Non-pigmented ciliary epithelial cell (primary cell): ENCODE measurements around the gene MT1G.
"Not testable (repeated sequence)": the region's sequence is repeated elsewhere in the genome, so short reads cannot be mapped to it uniquely, and the experiment has no call there.

Experiments
- DNase-seq: peaks from one replicate; pipeline ENCODE4 v3.0.0-alpha.2; 2010; ENCODE audit warnings: low read depth

The MT1G gene

DNA sequence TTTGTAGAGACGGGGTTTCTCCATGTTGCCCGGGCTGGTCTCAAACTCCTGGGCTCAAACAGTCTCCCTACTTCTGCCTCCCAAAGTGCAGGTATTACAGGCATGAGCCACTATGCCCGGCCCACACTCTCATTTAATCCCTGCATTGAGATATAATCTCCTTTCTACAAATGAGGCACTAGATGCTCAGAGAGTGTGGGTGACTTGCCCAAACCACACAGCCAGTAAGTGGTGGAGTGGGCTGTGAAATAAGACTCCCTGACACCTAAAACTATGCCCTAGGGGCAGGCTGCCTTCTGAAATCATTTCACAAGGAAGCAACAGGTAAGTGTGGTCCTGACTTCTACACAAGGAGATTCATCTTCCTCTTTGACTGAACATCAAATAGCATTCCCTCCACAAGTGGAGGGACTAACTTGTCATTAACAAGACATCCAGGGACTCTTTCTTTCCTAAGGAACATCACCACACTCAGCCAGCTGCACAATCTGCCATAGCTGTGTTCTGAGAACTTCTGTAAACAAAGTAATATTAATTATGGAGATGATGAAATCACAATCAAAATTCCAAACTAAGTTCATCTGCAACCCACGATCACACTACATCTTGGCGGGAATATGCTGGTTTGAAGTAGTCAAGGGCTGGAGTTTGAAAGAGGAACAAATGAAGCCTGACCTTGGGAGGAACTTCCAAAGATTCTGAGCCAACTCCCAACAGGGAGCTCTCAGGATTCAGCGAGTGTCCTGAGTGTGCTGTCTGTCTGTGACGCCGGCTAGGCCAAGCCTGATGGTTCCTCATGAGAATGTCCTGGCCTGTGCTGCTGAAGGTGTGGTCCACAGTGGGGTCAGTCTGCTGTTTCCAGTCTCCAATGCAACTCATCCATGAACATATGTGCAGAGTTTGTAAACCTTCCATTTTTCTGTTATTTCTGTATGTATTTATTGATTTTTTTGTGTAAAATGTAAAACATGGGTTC is 2.3 kb downstream of the MT1G start:
- DNase-seq, result not testable (repeated sequence)

DNA sequence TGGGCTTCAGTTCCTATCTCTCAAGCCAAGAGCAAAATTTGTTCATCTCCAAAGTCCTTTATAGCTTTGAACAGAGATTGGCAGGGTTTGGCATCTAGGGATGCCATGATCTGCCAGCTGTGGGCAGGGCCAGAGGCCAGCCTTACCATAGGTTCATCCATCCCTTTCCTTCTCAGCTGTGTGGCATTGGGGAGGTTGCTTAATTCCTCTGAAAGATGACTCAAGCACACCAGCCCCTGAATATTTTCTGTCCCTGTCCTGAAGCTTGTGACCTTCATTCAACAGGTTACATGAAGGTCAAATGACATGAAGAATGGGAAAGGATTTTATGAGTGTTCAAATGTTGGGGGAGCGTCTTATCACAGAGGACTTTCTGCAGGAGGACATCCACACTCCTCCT is 3.4 kb downstream of the MT1G start:
- no peak for DNase-seq

DNA sequence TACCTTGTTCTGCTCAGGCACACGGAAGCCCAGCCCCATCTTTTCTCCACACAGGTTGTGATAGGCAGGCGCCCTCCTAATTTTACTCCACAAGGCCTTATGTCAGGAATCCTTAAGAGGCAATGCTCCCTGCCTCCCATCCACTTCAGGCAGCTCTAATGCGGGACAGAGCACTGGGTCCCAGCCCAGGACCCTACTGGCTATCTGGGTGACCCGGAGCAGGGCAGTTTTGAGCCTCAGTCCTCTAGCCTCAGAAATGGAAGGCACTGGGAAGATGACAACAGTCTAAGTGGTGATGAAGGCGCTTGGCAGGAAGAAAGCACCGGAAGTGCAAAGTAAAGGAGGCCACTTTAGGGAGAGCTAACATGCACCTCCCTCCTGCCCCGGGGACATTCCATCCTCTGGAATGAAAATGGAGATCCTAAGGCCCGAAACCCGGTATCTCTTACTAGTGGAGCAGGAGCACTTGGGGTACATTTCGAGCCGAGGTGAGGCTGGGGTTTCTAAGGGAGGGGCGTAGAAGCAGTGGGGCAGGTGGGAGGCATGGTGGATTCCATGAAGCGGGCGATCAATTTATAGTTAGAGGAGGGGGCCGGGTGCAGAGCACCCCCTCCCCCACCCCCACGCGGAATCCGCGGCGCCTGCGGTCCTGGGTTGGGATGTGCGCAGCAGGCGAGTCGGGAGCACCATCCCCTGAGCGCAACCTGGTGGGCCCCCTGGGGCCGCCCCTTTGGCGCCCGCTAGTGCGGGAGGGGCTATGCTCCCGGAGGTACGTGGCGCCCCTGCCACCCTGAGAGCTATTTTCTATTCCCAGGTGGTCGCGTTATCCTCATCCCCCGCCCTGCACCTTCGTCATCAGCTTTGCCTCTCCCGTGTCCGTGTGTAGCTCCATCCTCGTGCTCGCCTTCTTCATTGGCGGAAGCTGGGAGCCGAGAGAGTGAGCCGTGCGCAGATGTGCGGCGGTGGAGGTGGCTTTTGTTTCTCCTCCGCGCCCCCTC is 5.2 kb downstream of the MT1G start:
- no peak for DNase-seq

DNA sequence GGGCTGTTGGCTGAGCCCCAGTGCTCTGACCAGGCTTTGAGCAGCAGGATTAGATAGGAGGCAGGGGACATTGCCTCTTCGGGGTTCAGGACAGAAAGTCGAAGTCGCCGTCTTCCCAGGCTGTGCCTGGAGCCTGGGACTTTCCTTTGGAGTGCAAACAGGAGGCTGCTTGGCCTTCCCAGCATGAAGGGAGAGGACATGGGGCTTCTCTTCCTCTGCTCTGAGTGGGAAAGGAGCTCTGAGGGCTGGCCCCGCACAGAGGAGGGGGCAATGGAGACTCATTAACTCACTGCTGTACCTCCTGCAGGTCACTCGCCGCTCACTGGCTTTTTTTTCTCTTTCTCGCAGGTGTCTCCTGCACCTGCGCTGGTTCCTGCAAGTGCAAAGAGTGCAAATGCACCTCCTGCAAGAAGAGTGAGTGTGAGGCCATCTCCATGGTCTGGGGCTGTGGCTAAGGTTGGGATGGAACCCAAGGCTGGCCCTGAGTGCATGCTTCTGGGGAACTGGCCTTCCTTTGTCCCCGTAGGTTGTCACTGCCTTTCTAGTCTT is 9.5 kb downstream of the MT1G start:
- no peak for DNase-seq

DNA sequence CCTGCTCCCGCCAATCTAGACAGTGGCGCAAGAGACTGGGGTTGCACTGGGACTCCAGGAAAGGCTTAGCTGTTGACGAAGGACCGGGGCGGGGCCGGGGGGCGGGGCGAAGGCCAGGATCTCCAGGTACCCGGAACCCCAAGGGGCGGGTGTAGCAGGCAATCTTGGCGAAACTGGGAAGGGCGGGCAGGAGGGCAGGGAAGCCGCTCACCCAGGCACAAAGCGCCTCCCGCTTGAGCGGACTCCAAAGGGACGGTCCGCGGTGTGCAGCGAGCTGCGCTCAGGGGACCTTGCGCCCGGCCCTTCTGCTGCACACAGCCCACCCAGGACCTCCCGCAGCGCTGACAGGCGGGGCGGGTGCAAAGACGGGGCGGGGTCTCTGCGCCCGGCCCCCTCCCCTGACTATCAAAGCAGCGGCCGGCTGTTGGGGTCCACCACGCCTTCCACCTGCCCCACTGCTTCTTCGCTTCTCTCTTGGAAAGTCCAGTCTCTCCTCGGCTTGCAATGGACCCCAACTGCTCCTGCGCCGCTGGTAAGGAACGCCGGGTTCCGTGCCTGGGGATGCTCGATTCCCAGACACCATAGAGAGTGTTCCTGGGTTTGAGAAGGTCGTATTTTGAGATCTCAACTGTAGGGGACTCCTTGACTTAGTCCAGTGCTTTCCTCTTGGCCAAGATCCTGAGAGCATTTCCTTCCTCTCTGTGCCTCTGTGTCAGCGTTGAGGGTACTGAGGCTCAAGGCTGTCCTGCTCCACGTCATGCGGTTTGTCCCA is 10.1 kb downstream of the MT1G start, which contains the start of gene MT1F:
MT1F (plus strand) TSS at position 405 of the 772 bp plus-strand sequence; CDS start at position 505, 100 bp downstream.
- DNase-seq, result no peak

DNA sequence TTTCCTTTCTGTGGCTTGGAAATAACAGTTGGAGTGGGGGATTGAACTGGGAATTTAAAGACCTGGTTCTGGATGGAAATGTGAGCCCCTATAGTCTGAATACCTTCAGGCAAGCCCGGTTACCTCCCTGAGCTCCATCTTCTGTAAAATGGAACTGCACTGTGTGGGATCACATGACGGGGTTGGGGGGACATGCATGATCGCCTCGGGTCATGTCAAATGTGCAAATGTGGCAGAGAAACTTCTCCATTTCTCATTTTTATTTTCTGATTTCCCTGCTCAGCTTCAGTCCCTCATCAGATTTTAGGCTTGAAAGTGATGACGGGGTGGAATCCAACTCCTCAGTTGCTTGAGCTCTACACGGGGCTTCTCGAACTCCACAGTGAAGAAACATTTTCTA is 14.6 kb downstream of the MT1G start:
- no peak for DNase-seq

DNA sequence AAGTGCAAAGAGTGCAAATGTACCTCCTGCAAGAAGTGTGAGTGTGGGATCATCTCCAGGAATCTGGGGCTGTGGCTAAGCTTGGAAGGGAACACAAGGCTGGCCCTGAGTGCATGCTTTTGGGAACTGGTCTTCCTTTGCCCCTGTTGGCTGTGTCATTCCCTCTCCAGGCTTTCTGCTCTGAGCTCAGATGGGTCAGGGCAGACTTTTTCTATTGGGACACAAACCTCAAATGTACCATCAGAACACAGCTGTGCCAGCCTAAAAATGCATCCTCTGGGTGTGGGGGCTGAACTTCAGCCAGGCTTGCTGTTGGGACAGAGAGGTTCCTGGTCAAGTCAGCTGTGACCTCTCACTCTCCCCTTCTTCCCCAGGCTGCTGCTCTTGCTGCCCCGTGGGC is 15.3 kb downstream of the MT1G start:
- no peak for DNase-seq

DNA sequence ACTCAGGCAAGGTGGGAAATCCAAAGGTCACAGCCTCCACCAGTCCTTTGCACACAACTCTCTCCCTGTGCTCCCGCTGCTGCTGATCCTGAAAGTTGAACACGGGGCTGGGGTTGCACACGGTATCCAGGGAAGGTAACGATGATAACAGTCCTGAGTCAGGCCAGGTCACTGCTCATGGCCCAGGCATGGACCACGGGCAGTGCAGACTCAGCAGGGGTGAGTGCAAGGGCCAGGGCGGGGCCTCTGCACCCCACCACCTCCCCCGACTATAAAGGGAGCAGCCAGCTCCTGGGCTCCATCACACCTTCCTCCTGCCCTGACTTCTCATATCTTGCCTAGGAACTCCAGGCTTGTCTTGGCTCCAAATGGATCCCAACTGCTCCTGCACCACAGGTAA is 16.3 kb downstream of the MT1G start, which contains the start of gene MT1B:
MT1B (plus strand) TSS at position 301 of the 400 bp plus-strand sequence; CDS start at position 369, 68 bp downstream.
- no peak for DNase-seq

DNA sequence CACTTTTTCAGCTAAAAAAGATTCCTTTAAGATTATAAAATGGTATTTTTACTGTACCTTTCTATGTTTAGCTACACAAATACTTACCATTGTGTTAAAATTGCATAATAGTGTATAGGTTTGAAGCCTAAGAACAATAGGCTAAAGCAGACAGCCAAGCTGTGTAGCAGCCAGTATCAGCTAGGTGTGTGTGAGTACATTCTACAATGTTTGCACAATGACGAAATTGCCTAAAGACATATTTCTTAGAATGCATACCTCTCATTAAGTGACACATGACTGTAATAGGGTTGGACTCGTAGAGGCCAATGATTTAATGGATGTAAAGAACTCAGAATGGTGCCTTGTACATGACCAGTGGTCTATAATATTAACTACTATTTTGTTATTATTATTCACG is 18.0 kb downstream of the MT1G start:
- no peak for DNase-seq

DNA sequence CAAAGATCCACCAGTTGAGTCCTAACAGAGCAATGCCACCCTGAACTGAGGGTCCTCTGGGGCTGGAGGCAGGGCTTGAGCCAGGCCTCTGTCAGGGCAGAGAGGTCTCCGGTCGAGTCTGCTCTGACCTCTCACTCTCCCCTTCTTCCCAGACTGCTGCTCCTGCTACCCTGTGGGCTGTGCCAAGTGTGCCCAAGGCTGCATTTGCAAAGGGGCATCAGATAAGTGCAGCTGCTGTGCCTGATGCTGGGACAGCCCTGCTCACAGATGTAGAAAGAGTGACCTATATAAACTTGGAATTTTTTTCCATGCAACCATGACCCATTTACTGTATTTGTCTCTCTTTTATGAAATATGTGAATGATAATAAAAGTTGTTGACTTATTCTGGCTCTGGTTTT is 18.6 kb downstream of the MT1G start:
- DNase-seq, result no peak

DNA sequence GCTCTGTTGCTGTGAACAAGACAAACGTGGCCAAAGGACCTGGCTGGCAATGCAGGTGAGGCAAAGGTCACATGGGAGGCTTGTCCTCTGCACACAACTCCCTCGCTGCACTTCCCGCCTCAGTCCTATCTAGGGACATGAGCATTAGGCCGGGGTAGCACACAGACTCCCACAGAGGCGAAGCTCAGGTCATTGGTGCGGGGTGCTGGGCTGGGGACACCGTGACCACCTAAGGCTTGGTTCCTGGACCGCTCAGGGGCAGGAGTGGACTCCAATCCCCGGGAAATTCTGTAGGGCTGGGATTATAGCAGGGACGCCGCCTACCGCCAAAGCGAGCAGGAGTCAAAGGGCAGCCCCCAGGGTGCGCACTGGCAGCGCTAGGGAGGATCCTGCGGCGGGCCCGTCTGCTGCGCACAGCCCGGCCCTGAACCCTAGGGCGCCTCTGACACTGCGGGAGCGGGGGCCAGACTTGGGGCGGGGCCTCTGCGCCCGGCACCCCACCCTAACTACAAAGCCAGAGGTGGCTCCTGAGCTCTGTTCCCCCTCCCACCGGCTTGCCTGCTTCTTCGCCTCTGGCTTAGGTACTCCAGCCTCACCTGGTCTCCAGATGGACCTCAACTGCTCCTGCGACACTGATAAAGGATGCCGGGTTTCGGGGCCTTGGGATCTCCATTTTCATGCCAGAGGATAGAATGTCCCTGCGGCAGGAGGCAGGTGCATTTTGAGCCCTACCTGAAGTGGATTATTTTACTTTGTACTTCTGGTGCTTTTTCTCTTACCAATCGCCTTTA is 20.0 kb downstream of the MT1G start:
- no peak for DNase-seq

DNA sequence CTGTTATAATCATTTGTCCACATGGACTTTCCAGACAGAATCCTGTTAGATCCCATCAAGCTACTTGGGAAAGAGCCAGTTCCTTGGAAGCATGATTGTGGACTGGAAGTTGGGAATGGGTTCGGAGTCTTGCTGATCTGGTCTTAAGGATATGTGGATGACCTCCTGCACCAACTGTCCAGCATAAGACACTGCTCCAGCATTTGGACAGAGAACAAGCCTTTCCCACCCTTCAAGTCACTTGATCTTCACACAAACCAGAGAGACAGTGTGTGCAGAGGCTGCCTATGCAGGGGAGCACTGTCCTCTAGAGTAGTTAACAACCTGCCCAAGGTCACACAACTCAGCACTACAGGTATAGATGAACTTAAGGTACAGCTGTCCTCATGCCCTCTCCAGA is 22.0 kb downstream of the MT1G start:
- no peak for DNase-seq

DNA sequence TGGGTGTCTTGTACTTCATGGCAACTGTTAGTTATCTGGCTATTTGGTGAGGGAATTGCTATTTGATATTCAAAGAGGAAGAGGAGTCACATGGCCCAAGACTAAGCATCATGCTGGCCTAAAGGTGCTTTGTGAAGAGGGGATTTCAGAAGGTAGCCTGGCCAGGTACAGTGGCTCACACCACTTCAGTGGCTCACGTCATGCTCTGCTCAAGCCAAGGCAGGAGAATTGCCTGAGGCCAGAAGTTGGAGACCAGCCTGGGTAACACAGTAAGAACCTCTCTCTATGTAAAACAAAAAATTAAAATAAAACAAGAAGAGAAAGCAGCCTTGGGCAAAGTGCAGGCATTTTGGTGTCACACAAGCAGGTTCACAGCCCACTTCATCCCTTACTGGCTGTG is 22.6 kb downstream of the MT1G start:
- DNase-seq, result no peak

DNA sequence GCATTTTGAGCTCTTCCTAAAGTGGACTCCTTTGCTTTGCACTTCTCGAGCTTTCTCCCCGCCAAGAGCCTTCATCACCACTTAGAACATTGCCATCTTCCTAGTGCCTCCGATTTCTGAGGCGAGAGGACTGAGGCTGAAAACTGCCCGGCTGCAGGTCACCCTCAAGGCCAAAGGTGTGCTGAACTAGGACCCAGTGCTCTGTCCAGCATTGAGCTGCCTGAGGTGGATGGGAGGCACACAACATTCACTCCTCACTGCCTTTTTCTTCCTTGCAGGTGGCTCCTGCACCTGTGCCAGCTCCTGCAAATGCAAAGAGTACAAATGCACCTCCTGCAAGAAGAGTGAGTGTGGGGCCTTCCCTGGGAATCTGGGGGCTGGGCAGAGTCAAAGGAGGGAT is 24.0 kb downstream of the MT1G start:
- DNase-seq, result no peak

DNA sequence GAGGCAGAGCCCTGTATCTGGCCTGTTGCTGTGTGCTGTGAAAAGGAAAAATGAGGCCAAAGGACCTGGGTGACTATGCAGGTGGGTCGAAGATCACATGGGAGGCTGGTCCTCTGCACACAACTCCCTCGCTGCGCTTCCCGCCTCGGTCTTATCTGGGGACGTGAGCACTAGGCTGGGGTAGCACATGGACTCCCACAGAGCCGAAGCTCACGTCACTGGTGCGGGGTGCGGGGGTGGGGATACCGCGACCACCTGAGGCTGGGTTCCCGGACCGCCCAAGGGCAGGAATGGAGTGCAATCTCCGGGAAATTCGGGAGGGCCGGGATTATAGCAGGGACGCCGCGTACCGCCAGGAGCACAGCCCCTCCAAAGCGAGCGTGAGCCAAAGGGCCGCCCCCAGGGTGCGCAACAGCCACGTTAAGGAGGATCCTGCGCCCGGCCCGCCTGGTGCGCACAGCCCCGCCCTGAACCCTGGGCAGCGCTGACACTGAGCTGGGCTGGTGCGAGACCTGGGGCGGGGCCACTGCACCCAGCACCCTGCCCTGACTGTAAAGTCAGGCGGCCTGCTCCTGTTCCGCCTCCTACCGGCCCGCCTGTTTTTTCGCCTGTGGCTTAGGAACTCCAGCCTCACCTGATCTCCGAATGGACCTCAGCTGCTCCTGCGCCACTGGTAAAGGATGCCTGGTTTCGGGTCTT is 24.6 kb downstream of the MT1G start:
- DNase-seq, result no peak

DNA sequence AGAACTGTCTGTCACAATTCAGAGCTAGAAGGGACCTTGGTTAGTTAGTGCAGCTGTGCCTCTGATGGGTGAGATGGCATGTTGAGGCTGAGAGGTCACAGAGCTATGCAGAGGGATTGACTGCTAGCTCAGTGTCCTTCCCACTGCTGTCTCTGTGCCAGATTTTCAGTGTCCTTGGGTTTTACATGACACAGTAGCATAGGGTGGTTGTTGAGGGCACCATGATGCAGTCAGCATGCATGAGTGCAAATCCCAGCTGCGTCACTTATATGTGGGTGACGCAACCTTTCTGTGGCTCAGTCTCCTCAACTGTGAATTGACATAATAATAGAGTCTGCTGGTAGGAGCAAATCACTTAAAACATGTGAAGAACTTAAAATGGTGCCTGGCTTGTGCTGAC is 26.7 kb downstream of the MT1G start:
- DNase-seq, result no peak

DNA sequence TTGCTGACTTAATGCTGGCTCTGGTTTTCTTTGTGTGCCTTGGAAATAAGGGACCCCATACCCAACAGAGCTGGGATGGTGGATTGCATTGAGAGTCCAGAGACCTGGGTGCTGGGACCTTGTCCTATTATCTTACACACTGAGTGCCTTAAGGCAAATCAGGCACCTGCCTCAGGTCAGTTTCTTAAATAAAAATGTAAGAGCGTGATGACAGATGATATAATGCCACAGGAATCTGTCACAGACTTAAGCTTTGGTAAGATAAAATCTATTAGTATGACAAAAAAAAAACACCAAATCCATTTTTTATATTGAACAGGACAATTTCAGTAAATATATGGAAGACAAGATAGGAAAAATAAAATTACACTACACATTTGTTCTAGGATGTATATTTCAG is 27.8 kb downstream of the MT1G start:
- no peak for DNase-seq

DNA sequence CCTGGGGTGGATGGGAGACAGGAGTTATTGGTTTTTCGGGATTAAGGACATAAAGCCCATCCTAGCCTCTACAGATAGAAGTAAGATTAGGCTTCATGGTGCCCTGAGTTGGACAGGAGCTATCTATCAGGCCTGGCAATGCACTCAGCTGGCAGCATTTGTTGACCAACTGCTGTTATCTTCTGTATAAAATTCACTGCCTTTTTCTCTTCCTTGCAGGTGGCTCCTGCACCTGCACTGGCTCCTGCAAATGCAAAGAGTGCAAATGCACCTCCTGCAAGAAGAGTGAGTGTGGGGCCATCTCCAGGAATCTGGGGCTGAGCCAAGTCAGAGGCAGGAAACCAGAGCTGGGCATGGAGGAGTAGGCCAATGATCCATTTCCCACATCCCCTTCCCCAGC is 28.8 kb downstream of the MT1G start:
- no peak for DNase-seq

DNA sequence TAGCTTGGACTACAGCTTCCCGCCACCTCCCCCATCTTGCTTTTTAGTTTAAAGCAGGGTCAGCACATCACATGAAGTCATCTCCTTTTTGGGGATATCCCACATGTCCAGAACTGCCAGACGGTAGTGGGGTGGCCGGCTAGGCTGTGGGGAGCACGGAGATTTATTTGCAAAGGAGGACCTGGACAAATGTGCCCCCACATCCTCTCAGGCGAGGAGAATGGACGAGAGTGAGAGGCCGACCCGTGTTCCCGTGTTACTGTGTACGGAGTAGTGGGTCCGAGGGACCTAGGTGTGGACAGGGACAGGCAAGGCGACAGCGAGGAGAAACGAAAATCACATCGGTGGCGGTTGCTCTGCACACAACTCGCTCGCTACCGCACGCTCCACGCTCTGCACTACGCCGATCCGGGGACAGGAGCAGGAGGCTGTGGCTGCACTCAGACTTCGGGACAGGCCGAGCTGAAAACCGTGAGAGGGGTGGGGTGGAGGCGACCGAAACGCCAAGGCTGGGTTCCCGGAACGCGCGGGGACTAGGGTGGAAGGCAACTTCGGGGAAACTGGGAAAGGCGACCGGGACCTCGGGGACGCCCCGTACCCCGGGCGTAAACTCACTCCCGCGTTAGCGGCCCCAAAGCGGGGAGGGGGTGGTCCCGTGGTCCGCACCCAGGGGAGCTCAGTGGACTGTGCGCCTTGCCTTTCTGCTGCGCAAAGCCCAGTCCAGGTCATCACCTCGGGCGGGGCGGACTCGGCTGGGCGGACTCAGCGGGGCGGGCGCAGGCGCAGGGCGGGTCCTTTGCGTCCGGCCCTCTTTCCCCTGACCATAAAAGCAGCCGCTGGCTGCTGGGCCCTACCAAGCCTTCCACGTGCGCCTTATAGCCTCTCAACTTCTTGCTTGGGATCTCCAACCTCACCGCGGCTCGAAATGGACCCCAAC is 29.8 kb downstream of the MT1G start, which contains the start of gene MT1A:
MT1A (plus strand) TSS at position 853 of the 937 bp plus-strand sequence; CDS start at position 926, 73 bp downstream.
- DNase-seq, result no peak
